OCI-LY3 (cell line): Measurements from ENCODE around the gene CA12.

ENCODE experiments used
- EZH2phosphoT487 ChIP-seq: fragments of 200-600 bp; shearing (Covaris generic); IDR thresholded peaks from 2 replicates; pipeline ENCODE4 v1.6.1; 2018; ENCODE audit warnings: antibody characterized with exemption, mixed run types, low read depth
- TF ChIP-seq, protein P1 (sequence below): fragments of 200-600, 300-600 bp; sonication (generic); IDR thresholded peaks from 2 replicates; pipeline ENCODE4 v1.5.1; 2014; ENCODE audit warnings: antibody characterized with exemption, low read length, low read depth

- TF ChIP-seq, protein P1, sequence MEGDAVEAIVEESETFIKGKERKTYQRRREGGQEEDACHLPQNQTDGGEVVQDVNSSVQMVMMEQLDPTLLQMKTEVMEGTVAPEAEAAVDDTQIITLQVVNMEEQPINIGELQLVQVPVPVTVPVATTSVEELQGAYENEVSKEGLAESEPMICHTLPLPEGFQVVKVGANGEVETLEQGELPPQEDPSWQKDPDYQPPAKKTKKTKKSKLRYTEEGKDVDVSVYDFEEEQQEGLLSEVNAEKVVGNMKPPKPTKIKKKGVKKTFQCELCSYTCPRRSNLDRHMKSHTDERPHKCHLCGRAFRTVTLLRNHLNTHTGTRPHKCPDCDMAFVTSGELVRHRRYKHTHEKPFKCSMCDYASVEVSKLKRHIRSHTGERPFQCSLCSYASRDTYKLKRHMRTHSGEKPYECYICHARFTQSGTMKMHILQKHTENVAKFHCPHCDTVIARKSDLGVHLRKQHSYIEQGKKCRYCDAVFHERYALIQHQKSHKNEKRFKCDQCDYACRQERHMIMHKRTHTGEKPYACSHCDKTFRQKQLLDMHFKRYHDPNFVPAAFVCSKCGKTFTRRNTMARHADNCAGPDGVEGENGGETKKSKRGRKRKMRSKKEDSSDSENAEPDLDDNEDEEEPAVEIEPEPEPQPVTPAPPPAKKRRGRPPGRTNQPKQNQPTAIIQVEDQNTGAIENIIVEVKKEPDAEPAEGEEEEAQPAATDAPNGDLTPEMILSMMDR: no peak
- TF ChIP-seq EZH2phosphoT487: no peak
Observed at GRCh38 chr15:63335543-63336240, 46.0 kb downstream of the CA12 start.
